Gastrocnemius medialis (tissue), 4 donors: ENCODE measurements around the gene ATP11A.

Experiments
- POLR2A ChIP-seq, 2 donors: fragments of 450-650 bp; IDR thresholded peaks; one replicate each; pipeline ENCODE4 v1.6.1; 2017; ENCODE audit warnings: antibody characterized with exemption in 2 of 2, mild to moderate bottlenecking in 2 of 2, moderate library complexity in 2 of 2
- TF ChIP-seq, protein P1 (sequence below), 5 experiments: fragments of 450-650 bp in 3 of 5; fragments of 200-600 bp in 2 of 5; sonication (generic) in 2 of 5; IDR thresholded peaks in 4 of 5; conservative IDR thresholded peaks in 1 of 5; 1 replicate in 4 of 5; 2 replicates in 1 of 5; pipeline ENCODE4 v1.5.1; 2016 to 2019; ENCODE audit warnings: antibody characterized with exemption in 5 of 5, mild to moderate bottlenecking in 3 of 5, moderate library complexity in 3 of 5

- TF ChIP-seq, protein P1, sequence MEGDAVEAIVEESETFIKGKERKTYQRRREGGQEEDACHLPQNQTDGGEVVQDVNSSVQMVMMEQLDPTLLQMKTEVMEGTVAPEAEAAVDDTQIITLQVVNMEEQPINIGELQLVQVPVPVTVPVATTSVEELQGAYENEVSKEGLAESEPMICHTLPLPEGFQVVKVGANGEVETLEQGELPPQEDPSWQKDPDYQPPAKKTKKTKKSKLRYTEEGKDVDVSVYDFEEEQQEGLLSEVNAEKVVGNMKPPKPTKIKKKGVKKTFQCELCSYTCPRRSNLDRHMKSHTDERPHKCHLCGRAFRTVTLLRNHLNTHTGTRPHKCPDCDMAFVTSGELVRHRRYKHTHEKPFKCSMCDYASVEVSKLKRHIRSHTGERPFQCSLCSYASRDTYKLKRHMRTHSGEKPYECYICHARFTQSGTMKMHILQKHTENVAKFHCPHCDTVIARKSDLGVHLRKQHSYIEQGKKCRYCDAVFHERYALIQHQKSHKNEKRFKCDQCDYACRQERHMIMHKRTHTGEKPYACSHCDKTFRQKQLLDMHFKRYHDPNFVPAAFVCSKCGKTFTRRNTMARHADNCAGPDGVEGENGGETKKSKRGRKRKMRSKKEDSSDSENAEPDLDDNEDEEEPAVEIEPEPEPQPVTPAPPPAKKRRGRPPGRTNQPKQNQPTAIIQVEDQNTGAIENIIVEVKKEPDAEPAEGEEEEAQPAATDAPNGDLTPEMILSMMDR (IDR thresholded peaks at IDR 0.05 in 4 of 5, conservative IDR thresholded peaks at IDR 0.05 in 1 of 5): no peak
- TF ChIP-seq POLR2A (IDR thresholded peaks at IDR 0.05): no peak
These were observed 31.6 kb downstream of the ATP11A start for GRCh38 chr13:112721198-112722104.
